ENCODE data around the gene NMNAT1. TPM values are rescaled to one million over a fixed set of nuclear protein-coding genes. Genes with fewer than 3 reads are reported as not detected.
A peak's percentile ranks its signal among the peaks of the same experiment; 100 is the strongest.

The NMNAT1 gene
- total RNA-seq, 1 experiment from 2014 or later, result 2.8 TPM

DNA sequence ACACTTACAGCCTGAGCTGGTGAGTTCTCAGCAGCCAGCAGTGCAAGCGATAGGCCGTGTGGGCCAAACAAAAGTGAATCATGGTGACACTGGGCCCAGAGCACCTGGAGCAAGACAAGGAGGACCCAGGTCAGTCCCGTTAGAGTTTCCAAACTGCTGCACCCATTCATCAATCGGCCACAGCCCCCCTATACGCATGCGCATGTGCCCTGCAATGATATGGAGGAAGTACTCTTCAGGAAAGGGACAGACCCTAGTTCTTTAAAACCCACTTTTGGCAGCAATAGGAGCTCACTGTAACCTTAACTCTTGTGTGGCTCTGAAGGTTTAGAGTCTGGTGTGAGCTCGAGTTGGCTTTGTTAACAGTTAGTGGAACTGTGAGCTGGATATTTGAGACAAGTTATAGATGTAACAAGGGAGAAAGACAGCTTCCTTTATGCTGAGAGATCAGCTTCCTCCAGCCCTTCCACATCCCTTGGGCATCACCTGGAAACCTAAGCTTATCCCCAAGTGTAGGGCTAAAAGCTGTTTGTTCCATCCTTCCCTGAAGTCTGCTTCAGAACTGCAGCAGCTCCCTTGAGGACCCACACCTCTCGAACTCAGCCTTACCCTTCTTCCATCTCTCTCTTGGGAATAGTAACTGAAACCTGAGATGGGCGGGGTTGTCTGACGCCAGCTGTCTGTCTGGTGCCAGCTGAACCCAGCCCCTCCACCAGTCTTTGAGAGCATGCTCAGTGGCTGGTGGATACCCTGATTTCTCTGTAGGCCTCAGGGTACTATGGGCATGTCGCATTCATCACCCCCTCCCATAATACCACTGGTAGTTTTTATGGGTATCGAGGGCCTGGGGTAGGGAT, 17.7 kb downstream of the NMNAT1 start:
- Histone ChIP-seq H2AFZ (ENCODE audit: low read length) (no peak overlapping the region), H3K79me1 (ENCODE audit: insufficient read depth, low read depth, low read length, poor library complexity, severe bottlenecking) (no peaks in the 10 kb centered on the region), H3K23me2 (ENCODE audit: insufficient read length, low read depth, low read length, poor library complexity, severe bottlenecking) (no peaks in the 10 kb centered on the region), H2BK5ac (ENCODE audit: insufficient read length, low read length) (no peak overlapping the region), H4K91ac (ENCODE audit: insufficient read length, low read depth, low read length) (no peak overlapping the region), H3K56ac (ENCODE audit: insufficient read length, low read depth, low read length) (no peak overlapping the region), H2BK15ac (ENCODE audit: low read depth, low read length) (no peak overlapping the region), H3K14ac (ENCODE audit: insufficient read depth, low read length) (no peak overlapping the region), H4K20me1 (ENCODE audit: control insufficient read depth, insufficient read depth, insufficient read length) (no peaks in the 10 kb centered on the region), H3K27ac (ENCODE audit: insufficient read length, low read depth, low read length) (no peak overlapping the region), H3K18ac (ENCODE audit: insufficient read length, low read depth, low read length) (no peak overlapping the region), H2BK12ac (ENCODE audit: insufficient read length, low read depth, low read length) (no peak overlapping the region), H3K23ac (ENCODE audit: insufficient read length, low read depth, low read length) (no peak overlapping the region), H2AK5ac (ENCODE audit: insufficient read length, low read length) (no peak overlapping the region), H3K79me2 (ENCODE audit: insufficient read depth, low read length) (no peaks in the 10 kb centered on the region), H2BK20ac (ENCODE audit: low read depth, low read length, poor library complexity, severe bottlenecking) (no peak overlapping the region), H2BK120ac (ENCODE audit: low read depth, low read length, poor library complexity, severe bottlenecking) (no peak overlapping the region), H3K9me3 (ENCODE audit: control insufficient read depth, low read depth, low read length) (no peaks in the 10 kb centered on the region), H3K4ac (ENCODE audit: low read depth, low read length) (no peak overlapping the region), H3K9ac (ENCODE audit: extremely low read depth, insufficient read length, low read length) (no peak overlapping the region), H3K4me2 (ENCODE audit: insufficient read depth, insufficient read length, low read length) (peak overlapping the region; percentile 33), H4K8ac (replicated peaks; ENCODE audit: insufficient read length, low read depth, low read length) (no peak overlapping the region), H4K5ac (ENCODE audit: insufficient read length, low read depth, low read length) (no peak overlapping the region), H3K27me3 (ENCODE audit: insufficient read depth, low read length) (no peaks in the 10 kb centered on the region), H3T11ph (ENCODE audit: low read length) (no peak overlapping the region), H3K4me1 (ENCODE audit: insufficient read depth, low read length) (peaks cover 6% of the 10 kb centered on the region)
- peak; percentile 69 for DNase-seq
- TF ChIP-seq, protein P1, sequence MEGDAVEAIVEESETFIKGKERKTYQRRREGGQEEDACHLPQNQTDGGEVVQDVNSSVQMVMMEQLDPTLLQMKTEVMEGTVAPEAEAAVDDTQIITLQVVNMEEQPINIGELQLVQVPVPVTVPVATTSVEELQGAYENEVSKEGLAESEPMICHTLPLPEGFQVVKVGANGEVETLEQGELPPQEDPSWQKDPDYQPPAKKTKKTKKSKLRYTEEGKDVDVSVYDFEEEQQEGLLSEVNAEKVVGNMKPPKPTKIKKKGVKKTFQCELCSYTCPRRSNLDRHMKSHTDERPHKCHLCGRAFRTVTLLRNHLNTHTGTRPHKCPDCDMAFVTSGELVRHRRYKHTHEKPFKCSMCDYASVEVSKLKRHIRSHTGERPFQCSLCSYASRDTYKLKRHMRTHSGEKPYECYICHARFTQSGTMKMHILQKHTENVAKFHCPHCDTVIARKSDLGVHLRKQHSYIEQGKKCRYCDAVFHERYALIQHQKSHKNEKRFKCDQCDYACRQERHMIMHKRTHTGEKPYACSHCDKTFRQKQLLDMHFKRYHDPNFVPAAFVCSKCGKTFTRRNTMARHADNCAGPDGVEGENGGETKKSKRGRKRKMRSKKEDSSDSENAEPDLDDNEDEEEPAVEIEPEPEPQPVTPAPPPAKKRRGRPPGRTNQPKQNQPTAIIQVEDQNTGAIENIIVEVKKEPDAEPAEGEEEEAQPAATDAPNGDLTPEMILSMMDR (conservative IDR thresholded peaks at IDR 0.05), result no peak
- H3K27me3 Mint-ChIP-seq (ENCODE audit: low read depth), result no peaks in the 10 kb centered on the region
- peak overlapping the region in 1 of 2 experiments; percentile 54; a peak in 1 of 5 replicates for H3K4me3 Mint-ChIP-seq
- peak overlapping the region in 2 of 3 experiments; percentile 67 to 81; a peak in 4 of 7 replicates for H3K27ac Mint-ChIP-seq
- peaks cover 9 to 10% of the 10 kb centered on the region in 2 experiments for H3K4me1 Mint-ChIP-seq
- H3K36me3 Mint-ChIP-seq (ENCODE audit: insufficient read depth in 1 of 3, low read depth in 3 of 3), result no peaks in the 10 kb centered on the region
- H3K9me3 Mint-ChIP-seq, result no peaks in the 10 kb centered on the region
- WGBS (ENCODE audit: extremely low coverage, insufficient read length, low lambda C conversion rate), result no CpG with 5 or more reads among the region's 12 CpGs
